Esophagus muscularis mucosa (tissue), 4 donors: ENCODE results near the gene ZMYND11. TPM values are rescaled to one million over a fixed set of nuclear protein-coding genes. Genes with fewer than 3 reads are reported as not detected.

Experiments
- DNase-seq: peaks from one replicate; pipeline ENCODE4 v3.0.0-alpha.2; 2017; ENCODE audit errors: extremely low spot score
- H3K27ac ChIP-seq, 4 donors: fragments of 200-600 bp; sonication (generic); replicated peaks in 1 of 4; 1 replicate in 3 of 4; 2 replicates in 1 of 4; pipeline ENCODE4 v1.5.1; 2016 to 2019; ENCODE audit warnings: mild to moderate bottlenecking in 1 of 4
- H3K27me3 ChIP-seq, 4 donors: fragments of 200-600 bp; sonication (generic); one replicate each; pipeline versions ENCODE4 v1.5.1 to v1.6.0; 2016 to 2019
- H3K36me3 ChIP-seq, 4 donors: fragments of 200-600 bp; sonication (generic); one replicate each; pipeline ENCODE4 v1.5.1; 2016 to 2019
- H3K4me1 ChIP-seq, 4 donors: fragments of 200-600 bp; sonication (generic); one replicate each; pipeline ENCODE4 v1.5.1; 2016 to 2019
- H3K4me3 ChIP-seq, 4 donors: fragments of 200-600 bp; sonication (generic); 1 replicate in 2 of 4; 2 replicates in 2 of 4; pipeline ENCODE4 v1.5.1; 2016 to 2019; ENCODE audit warnings: mild to moderate bottlenecking in 4 of 4, moderate library complexity in 1 of 4
- H3K9me3 ChIP-seq, 4 donors: fragments of 200-600 bp; sonication (generic); 1 replicate in 3 of 4; 2 replicates in 1 of 4; pipeline ENCODE4 v1.5.1; 2016 to 2019
- EP300 ChIP-seq: sonication (generic); formaldehyde crosslinking; IDR thresholded peaks from one replicate; pipeline ENCODE4 v1.6.1; 2017; ENCODE audit warnings: antibody characterized with exemption
- POLR2A ChIP-seq: fragments of 450-650 bp; IDR thresholded peaks from one replicate; pipeline ENCODE4 v1.6.1; 2017; ENCODE audit warnings: antibody characterized with exemption, moderate library complexity, mild to moderate bottlenecking, low read depth
- POLR2AphosphoS5 ChIP-seq, 2 donors: sonication (generic); formaldehyde crosslinking; IDR thresholded peaks; one replicate each; pipeline ENCODE4 v1.6.1; 2017; ENCODE audit warnings: antibody characterized with exemption in 2 of 2
- WGBS: methylation state at CpG from one replicate; pipeline ENCODE4 v1.1.5; 2018; 5-methylcytosine and 5-hydroxymethylcytosine counted together
- intact Hi-C: fragments of 100-400 bp; cut with DNase I; formaldehyde crosslinking; loops from one replicate; pipeline ENCODE4 v1.15.1; 2023
- total RNA-seq, 4 donors: library from RNA; depleted of rRNA; stranded (reverse); fragments of >200 nt; gene quantifications; one replicate each; pipeline versions ENCODE4 v1.1.0 to v1.2.1, GENCODE V29; 2016
- TF ChIP-seq, protein P1 (sequence below), 3 experiments: fragments of 200-600 bp in 2 of 3; fragments of 450-650 bp in 1 of 3; sonication (generic) in 2 of 3; IDR thresholded peaks; one replicate each; pipeline ENCODE4 v1.5.1; 2017 to 2019; ENCODE audit warnings: antibody characterized with exemption in 3 of 3, mild to moderate bottlenecking in 2 of 3, moderate library complexity in 1 of 3

The ZMYND11 gene
- total RNA-seq, 4 donors from 2014 or later, result 132 to 145 (median 139) TPM

DNA sequence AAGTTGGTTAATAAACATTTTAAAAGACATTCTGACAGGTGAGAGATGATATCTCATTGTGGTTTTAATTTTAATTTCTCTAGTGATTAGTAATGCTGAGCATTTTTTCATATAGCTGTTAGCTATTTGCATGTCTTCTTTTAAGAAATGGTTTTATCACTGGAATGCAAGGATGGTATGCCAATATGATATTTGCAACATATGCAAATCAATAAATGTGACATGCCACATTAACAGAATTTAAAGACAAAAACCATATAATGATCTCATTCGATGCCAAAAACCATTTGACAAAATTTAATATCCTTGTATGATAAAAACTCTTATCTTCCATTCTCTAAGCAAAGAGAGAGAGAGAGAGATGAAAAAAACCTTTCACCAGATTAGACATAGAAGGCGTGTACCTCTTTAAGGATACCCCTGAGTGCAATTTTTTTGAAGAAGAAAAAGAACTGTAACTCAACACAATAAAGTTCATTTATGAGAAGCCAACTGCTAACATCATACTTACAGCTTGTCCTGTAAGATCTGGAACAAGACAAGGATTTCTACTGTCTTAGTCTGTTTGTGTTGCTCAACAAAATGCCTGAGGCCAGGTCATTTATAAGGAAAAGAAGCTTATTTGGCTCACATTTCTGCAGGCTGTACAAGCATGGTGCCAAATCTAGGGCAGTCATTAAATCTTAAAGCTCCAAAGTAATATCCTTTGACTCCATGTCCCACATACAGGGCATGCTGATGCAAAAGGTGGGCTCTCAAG is 39.7 kb upstream of the ZMYND11 start:
- 65% methylated on average over 2 of the region's 2 CpGs for WGBS
- Histone ChIP-seq H3K4me3 (no peak overlapping the region), H3K9me3 (peaks cover 0 to 24% (median 15%) of the 10 kb centered on the region in 4 donors), H3K36me3 (no peaks in the 10 kb centered on the region), H3K27me3 (no peaks in the 10 kb centered on the region), H3K4me1 (no peaks in the 10 kb centered on the region), H3K27ac (no peak overlapping the region)
- no peak for DNase-seq
- intact Hi-C loops, result no loop called here
- TF ChIP-seq, protein P1, sequence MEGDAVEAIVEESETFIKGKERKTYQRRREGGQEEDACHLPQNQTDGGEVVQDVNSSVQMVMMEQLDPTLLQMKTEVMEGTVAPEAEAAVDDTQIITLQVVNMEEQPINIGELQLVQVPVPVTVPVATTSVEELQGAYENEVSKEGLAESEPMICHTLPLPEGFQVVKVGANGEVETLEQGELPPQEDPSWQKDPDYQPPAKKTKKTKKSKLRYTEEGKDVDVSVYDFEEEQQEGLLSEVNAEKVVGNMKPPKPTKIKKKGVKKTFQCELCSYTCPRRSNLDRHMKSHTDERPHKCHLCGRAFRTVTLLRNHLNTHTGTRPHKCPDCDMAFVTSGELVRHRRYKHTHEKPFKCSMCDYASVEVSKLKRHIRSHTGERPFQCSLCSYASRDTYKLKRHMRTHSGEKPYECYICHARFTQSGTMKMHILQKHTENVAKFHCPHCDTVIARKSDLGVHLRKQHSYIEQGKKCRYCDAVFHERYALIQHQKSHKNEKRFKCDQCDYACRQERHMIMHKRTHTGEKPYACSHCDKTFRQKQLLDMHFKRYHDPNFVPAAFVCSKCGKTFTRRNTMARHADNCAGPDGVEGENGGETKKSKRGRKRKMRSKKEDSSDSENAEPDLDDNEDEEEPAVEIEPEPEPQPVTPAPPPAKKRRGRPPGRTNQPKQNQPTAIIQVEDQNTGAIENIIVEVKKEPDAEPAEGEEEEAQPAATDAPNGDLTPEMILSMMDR (IDR thresholded peaks at IDR 0.05), result no peak
- TF ChIP-seq POLR2AphosphoS5 (IDR thresholded peaks at IDR 0.05) (no peak), POLR2A (no peak), EP300 (no peak)

DNA sequence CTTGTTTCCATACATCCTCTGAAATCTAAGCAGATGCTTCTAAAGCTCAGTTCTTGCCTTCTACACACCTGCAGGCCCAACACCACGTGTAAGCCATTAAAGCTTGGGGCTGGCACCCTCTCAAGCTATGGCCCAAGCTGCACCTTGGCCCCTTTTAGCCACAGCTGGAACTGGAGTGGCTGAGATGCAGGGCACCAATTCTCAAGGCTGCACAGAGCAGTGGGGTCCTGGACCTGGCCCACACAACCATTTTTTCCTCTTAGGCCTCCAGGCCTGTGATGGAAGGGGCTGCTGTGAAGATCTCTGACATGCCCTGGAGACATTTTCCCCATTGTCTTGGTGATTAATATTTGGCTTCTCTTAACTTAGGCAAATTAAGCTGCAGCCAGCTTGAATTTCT is 38.8 kb upstream of the ZMYND11 start:
- Histone ChIP-seq H3K27me3 (no peaks in the 10 kb centered on the region), H3K27ac (no peak overlapping the region), H3K4me1 (no peaks in the 10 kb centered on the region), H3K9me3 (peaks cover 0 to 24% (median 15%) of the 10 kb centered on the region in 4 donors), H3K36me3 (no peaks in the 10 kb centered on the region), H3K4me3 (no peak overlapping the region)
- 13% methylated on average over 1 of the region's 1 CpG for WGBS
- DNase-seq, result no peak
- intact Hi-C loops, result no loop called here
- TF ChIP-seq, protein P1 (IDR thresholded peaks at IDR 0.05), result no peak
- TF ChIP-seq POLR2AphosphoS5 (IDR thresholded peaks at IDR 0.05) (no peak), EP300 (no peak), POLR2A (no peak)

DNA sequence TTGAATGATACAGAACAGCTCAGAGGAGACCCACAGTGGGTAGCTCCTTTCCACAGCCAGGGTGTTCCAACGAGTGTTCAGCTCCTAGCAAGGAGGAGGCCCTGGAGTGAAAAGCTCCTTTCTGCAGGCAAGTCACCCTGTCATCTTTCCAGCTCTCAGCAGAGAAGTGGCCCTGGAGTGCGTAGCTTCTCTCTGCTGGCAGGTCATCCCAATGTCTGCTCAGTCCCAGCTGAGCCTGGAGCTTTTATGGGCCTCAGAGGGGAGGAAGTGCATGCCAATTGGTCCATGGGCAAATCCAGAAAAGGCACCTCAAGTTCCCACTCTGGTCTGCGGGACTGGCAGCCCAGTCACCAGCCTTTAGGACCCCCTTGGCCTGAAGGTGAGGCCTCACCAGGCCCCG is 30.8 kb upstream of the ZMYND11 start:
- Histone ChIP-seq H3K27ac (no peak overlapping the region), H3K9me3 (no peaks in the 10 kb centered on the region), H3K27me3 (peaks cover 0 to 17% (median 0%) of the 10 kb centered on the region in 4 donors), H3K4me1 (no peaks in the 10 kb centered on the region), H3K36me3 (no peaks in the 10 kb centered on the region), H3K4me3 (no peak overlapping the region)
- TF ChIP-seq, protein P1 (IDR thresholded peaks at IDR 0.05), result no peak
- TF ChIP-seq POLR2AphosphoS5 (IDR thresholded peaks at IDR 0.05) (no peak), POLR2A (no peak), EP300 (no peak)
- intact Hi-C loops, result no loop called here
- DNase-seq, result no peak
- 87% methylated on average over 3 of the region's 4 CpGs for WGBS

DNA sequence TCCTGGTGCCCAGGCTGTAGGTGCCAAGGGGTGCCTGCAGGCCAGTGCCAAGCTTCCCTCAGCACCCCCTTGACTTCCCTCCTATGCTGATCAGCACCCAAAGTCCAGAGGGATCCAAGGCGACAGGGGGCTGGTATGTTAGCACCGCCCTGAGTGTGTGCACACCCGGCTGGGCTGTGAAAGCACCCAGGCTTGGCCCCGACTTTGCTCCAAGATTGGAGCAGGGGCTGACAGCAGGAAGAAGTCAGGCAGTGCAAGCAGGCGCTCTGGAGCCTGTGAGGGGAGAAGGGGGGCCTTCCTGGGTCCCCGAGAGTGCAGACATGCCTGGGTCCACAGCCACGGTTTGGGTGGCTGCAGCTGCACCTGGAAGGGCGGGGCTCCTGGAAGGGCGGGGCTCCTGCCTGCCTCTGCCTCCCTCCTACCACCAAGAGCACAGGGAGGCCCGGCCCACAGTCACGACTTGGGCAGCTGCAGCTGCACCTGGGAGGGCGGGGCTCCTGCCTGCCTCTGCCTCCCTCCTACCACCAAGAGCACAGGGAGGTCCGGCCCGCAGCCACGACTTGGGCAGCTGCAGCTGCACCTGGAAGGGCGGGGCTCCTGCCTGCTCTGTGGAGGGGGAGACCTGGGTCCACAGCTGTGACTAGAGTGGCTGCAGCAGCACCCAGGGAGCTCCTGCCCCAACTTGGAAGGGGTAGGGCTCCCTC is 30.2 kb upstream of the ZMYND11 start:
- WGBS, result 82% methylated on average over 11 of the region's 16 CpGs
- TF ChIP-seq, protein P1 (IDR thresholded peaks at IDR 0.05), result no peak
- TF ChIP-seq EP300 (no peak), POLR2A (no peak), POLR2AphosphoS5 (IDR thresholded peaks at IDR 0.05) (no peak)
- Histone ChIP-seq H3K36me3 (no peaks in the 10 kb centered on the region), H3K27me3 (peaks cover 0 to 17% (median 0%) of the 10 kb centered on the region in 4 donors), H3K27ac (no peak overlapping the region), H3K9me3 (no peaks in the 10 kb centered on the region), H3K4me1 (no peaks in the 10 kb centered on the region), H3K4me3 (no peak overlapping the region)
- DNase-seq, result no peak
- intact Hi-C loops, result no loop called here
